K562 (cell line): ENCODE data around the gene PSMD4. TPM values are rescaled to one million over a fixed set of nuclear protein-coding genes. Genes with fewer than 3 reads are reported as not detected.
A peak's percentile ranks its signal among the peaks of the same experiment; 100 is the strongest.

Source experiments
- ATAC-seq: fragments of 200-7000 bp; cut with Tn5 transposase; 3 replicates; pipeline ENCODE4 v1.9.1; 2020; ENCODE audit warnings: moderate library complexity
- BruUV-seq: library from RNA; stranded (reverse); fragments of 400-500 nt; replicated peaks from 2 replicates; lab custom pipeline; 2021; lab: Mats Ljungman, UMichigan
- CTCF ChIA-PET: fragments of 300-600 bp; formaldehyde crosslinking; extraction: SDS; loops from one replicate; lab custom pipeline; 2021; ENCODE audit warnings: low intra/inter-chr PET ratio; lab: Yijun Ruan, JAX
- POLR2A ChIA-PET: fragments of 300-600, 350-650 bp; sonication (Branson Sonifier 250); formaldehyde crosslinking; extraction: SDS; loops from one replicate; lab custom pipeline; 2021; ENCODE audit warnings: antibody characterized with exemption, inconsistent platforms; lab: Yijun Ruan, JAX
- DNase-seq, 4 experiments: peaks; one replicate each; pipeline versions ENCODE4 v3.0.0 to v3.0.0-alpha.2; 2011 to 2018; ENCODE audit warnings: low spot score in 3 of 4, mixed read lengths in 3 of 4; ENCODE audit errors: extremely low read depth in 1 of 4
- FAIRE-seq: peaks from 2 replicates; lab custom pipeline; 2011; peaks lifted over from hg19 to GRCh38; lab: Jason Lieb, UNC
- H2AFZ ChIP-seq: 2 replicates; pipeline ENCODE4 v1.6.0; 2011; ENCODE audit warnings: low read depth, low read length, control low read depth, inconsistent platforms
- H3K27ac ChIP-seq: fragments of 200-600 bp; 3 replicates; pipeline ENCODE4 v1.8.0; 2011; ENCODE audit warnings: low read depth, mild to moderate bottlenecking, control low read depth, inconsistent platforms, low read length, moderate library complexity, mixed read lengths; ENCODE audit errors: extremely low read depth
- H3K27me3 ChIP-seq, 2 experiments: fragments of 300-600 bp in 1 of 2; 2 replicates in 1 of 2; 3 replicates in 1 of 2; pipeline versions ENCODE4 v1.6.0 to v1.8.0; 2011; ENCODE audit warnings: inconsistent platforms in 2 of 2, low read length in 2 of 2, mild to moderate bottlenecking in 1 of 2, mixed read lengths in 1 of 2, moderate library complexity in 1 of 2; ENCODE audit not compliant: control insufficient read depth in 2 of 2, insufficient read depth in 2 of 2
- H3K36me3 ChIP-seq: fragments of 300-600 bp; 3 replicates; pipeline ENCODE4 v1.8.0; 2011; ENCODE audit warnings: mild to moderate bottlenecking, low read length, inconsistent platforms; ENCODE audit not compliant: control insufficient read depth, insufficient read depth
- H3K4me1 ChIP-seq, 2 experiments: fragments of 200-600 bp in 1 of 2; replicated peaks in 1 of 2; 2 replicates in 1 of 2; 3 replicates in 1 of 2; pipeline versions ENCODE4 v1.5.1 to v1.8.0; 2011; ENCODE audit warnings: inconsistent platforms in 2 of 2, low read length in 2 of 2, mild to moderate bottlenecking in 1 of 2, mixed read lengths in 1 of 2, moderate library complexity in 1 of 2; ENCODE audit not compliant: control insufficient read depth in 2 of 2, insufficient read depth in 2 of 2
- H3K4me2 ChIP-seq: 2 replicates; pipeline ENCODE4 v1.6.1; 2011; ENCODE audit warnings: low read length, control low read depth, inconsistent platforms, mixed read lengths; ENCODE audit not compliant: insufficient read depth
- H3K4me3 ChIP-seq: fragments of 200-600 bp; sonication (generic), shearing (Covaris generic); 2 replicates; pipeline ENCODE4 v1.5.1; 2016; ENCODE audit warnings: control low read depth, inconsistent platforms
- H3K79me2 ChIP-seq: fragments of 200-600 bp; 3 replicates; pipeline ENCODE4 v1.8.0; 2011; ENCODE audit warnings: low read length, inconsistent platforms; ENCODE audit not compliant: control insufficient read depth, insufficient read depth
- H3K9ac ChIP-seq, 2 experiments: 2 replicates each; pipeline versions ENCODE4 v1.6.0 to v1.6.1; 2011; ENCODE audit warnings: low read depth in 2 of 2, low read length in 2 of 2, control low read depth in 1 of 2, inconsistent platforms in 1 of 2, mild to moderate bottlenecking in 1 of 2, mixed read lengths in 1 of 2; ENCODE audit not compliant: insufficient read depth in 1 of 2
- H3K9me1 ChIP-seq: one replicate; pipeline ENCODE4 v1.6.0; 2011; ENCODE audit warnings: inconsistent platforms, mild to moderate bottlenecking, low read length, moderate library complexity; ENCODE audit not compliant: control insufficient read depth, insufficient read depth
- H3K9me3 ChIP-seq: replicated peaks from 2 replicates; pipeline ENCODE4 v1.5.1; 2011; ENCODE audit warnings: low read depth, low read length, inconsistent platforms; ENCODE audit not compliant: control insufficient read depth, insufficient read depth
- H4K20me1 ChIP-seq: replicated peaks from 2 replicates; pipeline ENCODE4 v1.6.1; 2011; ENCODE audit warnings: low read length, inconsistent platforms, mixed read lengths; ENCODE audit not compliant: control insufficient read depth, insufficient read depth
- BACH1 ChIP-seq: fragments of 200-800 bp; sonication (Bioruptor generic); IDR thresholded peaks from 2 replicates; pipeline ENCODE4 v1.6.1; 2016; ENCODE audit warnings: missing genetic modification characterization, missing compliant biosample characterization
- BDP1 ChIP-seq: IDR thresholded peaks from 3 replicates; pipeline ENCODE4 v1.6.1; 2011; ENCODE audit not compliant: insufficient read length, insufficient read depth
- ERF ChIP-seq: fragments of 450-650 bp; formaldehyde crosslinking; IDR thresholded peaks from 2 replicates; pipeline ENCODE4 v1.4.0; 2020; ENCODE audit warnings: mild to moderate bottlenecking, mixed read lengths
- MECOM ChIP-seq: fragments of 250-450 bp; sonication (Bioruptor Pico); IDR thresholded peaks from 2 replicates; pipeline ENCODE4 v1.8.0; 2022; ENCODE audit warnings: inconsistent platforms
- NEUROD1 ChIP-seq: fragments of 150-350 bp; IDR thresholded peaks from 2 replicates; pipeline ENCODE4 v1.6.1; 2014; ENCODE audit warnings: borderline replicate concordance, low read length, low read depth; ENCODE audit not compliant: partially characterized antibody
- POLR2AphosphoS2 ChIP-seq: IDR thresholded peaks from 2 replicates; pipeline ENCODE4 v1.6.1; 2012; ENCODE audit warnings: low read length, improper control_type of control experiment
- POLR2B ChIP-seq: fragments of 450-650 bp; IDR thresholded peaks from 2 replicates; pipeline ENCODE4 v1.6.1; 2018; ENCODE audit warnings: low read depth; ENCODE audit not compliant: partially characterized antibody
- POLR2G ChIP-seq: fragments of 200-400 bp; formaldehyde crosslinking; IDR thresholded peaks from 2 replicates; pipeline ENCODE4 v1.6.1; 2017; ENCODE audit warnings: low read depth, mild to moderate bottlenecking, antibody characterized with exemption, low read length, moderate library complexity
- RBFOX2 ChIP-seq: fragments of 200-400 bp; formaldehyde crosslinking; IDR thresholded peaks from 2 replicates; pipeline ENCODE4 v1.6.1; 2017; ENCODE audit warnings: low read depth, mild to moderate bottlenecking, low read length, moderate library complexity
- SAP30 ChIP-seq: fragments of 200-600 bp; sonication (generic); IDR thresholded peaks from 2 replicates; pipeline ENCODE4 v1.6.1; 2012; ENCODE audit warnings: borderline replicate concordance, low read depth, mild to moderate bottlenecking, moderate library complexity, low read length, control low read depth, inconsistent platforms; ENCODE audit not compliant: insufficient read depth, poor library complexity, severe bottlenecking
- SMAD1 ChIP-seq: fragments of 150-350 bp; IDR thresholded peaks from 2 replicates; pipeline ENCODE4 v1.6.1; 2014; ENCODE audit warnings: low read length, low read depth; ENCODE audit not compliant: partially characterized antibody
- TAF15 ChIP-seq: fragments of 200-400 bp; formaldehyde crosslinking; IDR thresholded peaks from 2 replicates; pipeline ENCODE4 v1.6.1; 2017; ENCODE audit warnings: mild to moderate bottlenecking, low read depth, low read length, moderate library complexity
- ZKSCAN3 ChIP-seq: fragments of 250-450 bp; sonication (Bioruptor Pico); IDR thresholded peaks from 2 replicates; pipeline ENCODE4 v1.4.0; 2020
- ZNF766 ChIP-seq: fragments of 200-800 bp; sonication (Bioruptor generic); conservative IDR thresholded peaks from 2 replicates; pipeline ENCODE4 v1.6.1; 2016; ENCODE audit warnings: missing genetic modification characterization, missing compliant biosample characterization
- WGBS: fragments of 100-300 bp; shearing (Covaris generic); methylation state at CpG from one replicate; pipeline ENCODE4 v1.1.6; 2016; ENCODE audit warnings: low coverage, mixed read lengths; ENCODE audit not compliant: insufficient coverage; ENCODE audit errors: missing lambda C conversion rate; 5-methylcytosine and 5-hydroxymethylcytosine counted together
- in situ Hi-C: fragments of 300-500 bp; cut with MboI; formaldehyde crosslinking; loops from 4 replicates; pipeline ENCODE4 v1.15.0; 2018; ENCODE audit warnings: inconsistent platforms, mixed read lengths
- intact Hi-C: fragments of 100-400 bp; cut with micrococcal nuclease; formaldehyde crosslinking; loops from 2 replicates; pipeline ENCODE4 v1.14.2; 2022
- polyA plus RNA-seq, 8 experiments: library from polyadenylated mRNA; depleted of rRNA in 4 of 8; stranded (reverse) in 5 of 8; unstranded in 3 of 8; fragments of >200 nt; fragmentation: Nextera tagmentation in 2 of 8; fragmentation: Illumina TruSeq in 1 of 8; extraction: Ambion mirVana in 2 of 8; extraction: Trizol in 1 of 8; gene quantifications; 2 replicates each; pipeline versions ENCODE4 v1.2.1 to v1.2.3, GENCODE V29; 2011 to 2014; ENCODE audit warnings: inconsistent platforms in 1 of 8, missing spikeins in 1 of 8
- total RNA-seq, 7 experiments: library from RNA; depleted of rRNA in 6 of 7; stranded (reverse); fragments of >200 nt in 6 of 7; fragmentation: Illumina TruSeq in 2 of 7; extraction: Trizol in 2 of 7; gene quantifications; 2 replicates each; pipeline versions ENCODE4 v1.2.1 to v1.2.3, GENCODE V29; 2011 to 2021; ENCODE audit warnings: low replicate concordance in 1 of 7
- TF ChIP-seq, protein P1 (sequence below): fragments of 450-650 bp; IDR thresholded peaks from 2 replicates; pipeline ENCODE4 v1.6.1; 2017; ENCODE audit warnings: antibody characterized with exemption
- TF ChIP-seq, protein P2 (sequence below), 3 experiments: fragments of 200-800 bp in 1 of 3; fragments of 250-450 bp in 1 of 3; fragments of 450-650 bp in 1 of 3; sonication (Bioruptor Pico) in 1 of 3; sonication (Bioruptor generic) in 1 of 3; formaldehyde crosslinking in 1 of 3; IDR thresholded peaks; 2 replicates each; pipeline versions ENCODE4 v1.6.1 to v1.8.0; 2016 to 2022; ENCODE audit warnings: mild to moderate bottlenecking in 2 of 3, missing genetic modification characterization in 2 of 3, missing compliant biosample characterization in 1 of 3, moderate library complexity in 1 of 3

The PSMD4 gene
- total and polyA plus RNA-seq, 9 of the 15 experiments (the other 6 are each of a cell fraction or from before 2014, with no cell fraction given): 194 to 353 (median 295) TPM

DNA sequence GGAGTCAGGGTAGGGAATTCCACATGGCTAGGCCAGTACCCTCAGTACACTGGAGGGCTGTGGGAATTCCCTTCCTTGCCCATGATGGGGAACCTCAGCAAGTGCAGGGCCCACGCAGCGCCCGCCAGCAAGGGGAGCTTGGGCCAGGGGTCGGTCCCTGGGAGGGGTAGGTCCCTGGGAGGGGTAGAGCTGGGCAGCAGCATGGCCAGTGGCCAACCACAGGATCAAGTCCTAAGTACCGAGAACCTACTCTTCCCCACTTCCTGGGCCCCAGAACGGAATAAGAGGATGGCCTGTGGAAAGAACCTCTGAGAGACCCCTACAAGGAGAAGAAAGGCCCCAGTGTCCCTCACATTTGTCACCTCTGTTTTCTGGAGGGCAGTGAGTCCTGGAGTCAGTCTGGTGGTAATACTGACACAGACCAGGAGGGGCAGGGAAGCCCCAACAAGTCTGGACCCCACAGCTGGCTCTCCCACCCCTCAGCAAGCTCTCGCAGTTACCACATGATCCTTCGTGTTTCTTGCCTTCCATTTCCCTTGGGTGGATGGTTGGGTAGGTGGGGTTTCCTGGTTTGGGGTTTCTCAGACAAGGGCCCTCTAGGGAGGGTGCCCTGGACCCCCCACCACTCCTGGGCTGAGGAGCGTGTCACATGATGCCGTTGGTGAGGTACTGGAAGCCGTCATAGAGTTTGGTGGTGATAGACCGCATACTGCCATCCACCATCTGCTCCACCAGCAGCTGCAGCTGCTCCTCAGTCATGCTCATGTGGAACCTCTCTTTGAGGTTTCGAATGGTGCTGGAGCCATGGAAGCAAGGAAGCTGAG lies 37.9 kb downstream of the PSMD4 start:
- in situ Hi-C loops: no loop called here
- POLR2A ChIA-PET: interaction anchor here (0.6 to 4.2 kb wide), 15 partner anchors 8 to 1166 kb away, joined by 3 to 43 read pairs (median 3); partner anchors contain the start of genes PSMB4 and ZNF687
- BruUV-seq: TSS peak; percentile 41
- H2AFZ ChIP-seq: no peak overlapping the region
- H3K4me2 ChIP-seq: no peak overlapping the region
- H3K9ac ChIP-seq: no peak overlapping the region
- WGBS: 92% methylated on average over 13 of the region's 13 CpGs
- DNase-seq (peak in 1 of 4 experiments; percentile 27), FAIRE-seq (no peak), ATAC-seq (peak; percentile 62)
- peaks cover 9% of the 10 kb centered on the region; the same call in 1 of the 2 replicates for H4K20me1 ChIP-seq
- no peaks in the 10 kb centered on the region; the same call in 2 of the 3 replicates for H3K79me2 ChIP-seq
- peaks cover 91% of the 10 kb centered on the region; the same call in 2 of the 3 replicates for H3K36me3 ChIP-seq
- peaks cover 5% of the 10 kb centered on the region for H3K9me1 ChIP-seq
- H3K4me3 ChIP-seq: no peak overlapping the region
- H3K4me1 ChIP-seq: peaks cover 0 to 28% of the 10 kb centered on the region in 2 experiments; a peak in 2 of 5 replicates
- CTCF ChIA-PET: no interaction called here
- no peaks in the 10 kb centered on the region for H3K27me3 ChIP-seq
- H3K9me3 ChIP-seq: no peaks in the 10 kb centered on the region
- H3K27ac ChIP-seq: no peak overlapping the region; the same call in 2 of the 3 replicates
- intact Hi-C loops: no loop called here
- TF ChIP-seq ZKSCAN3 (no peak), NEUROD1 (no peak), SAP30 (no peak), BACH1 (no peak), ZNF766 (no peak), POLR2G (peak; percentile 70), SMAD1 (no peak), ERF (CRISPR knock-in tag) (no peak), MECOM (no peak), RBFOX2 (0 out of 2 replicates have a peak, but pooled peaks have one; percentile 27), POLR2B (peak; percentile 24), POLR2AphosphoS2 (peak; percentile 62; the same call in 1 of the 2 replicates), TAF15 (no peak), BDP1 (no peak)
- TF ChIP-seq, protein P1, sequence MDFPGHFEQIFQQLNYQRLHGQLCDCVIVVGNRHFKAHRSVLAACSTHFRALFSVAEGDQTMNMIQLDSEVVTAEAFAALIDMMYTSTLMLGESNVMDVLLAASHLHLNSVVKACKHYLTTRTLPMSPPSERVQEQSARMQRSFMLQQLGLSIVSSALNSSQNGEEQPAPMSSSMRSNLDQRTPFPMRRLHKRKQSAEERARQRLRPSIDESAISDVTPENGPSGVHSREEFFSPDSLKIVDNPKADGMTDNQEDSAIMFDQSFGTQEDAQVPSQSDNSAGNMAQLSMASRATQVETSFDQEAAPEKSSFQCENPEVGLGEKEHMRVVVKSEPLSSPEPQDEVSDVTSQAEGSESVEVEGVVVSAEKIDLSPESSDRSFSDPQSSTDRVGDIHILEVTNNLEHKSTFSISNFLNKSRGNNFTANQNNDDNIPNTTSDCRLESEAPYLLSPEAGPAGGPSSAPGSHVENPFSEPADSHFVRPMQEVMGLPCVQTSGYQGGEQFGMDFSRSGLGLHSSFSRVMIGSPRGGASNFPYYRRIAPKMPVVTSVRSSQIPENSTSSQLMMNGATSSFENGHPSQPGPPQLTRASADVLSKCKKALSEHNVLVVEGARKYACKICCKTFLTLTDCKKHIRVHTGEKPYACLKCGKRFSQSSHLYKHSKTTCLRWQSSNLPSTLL: no peak
- TF ChIP-seq, protein P2, sequence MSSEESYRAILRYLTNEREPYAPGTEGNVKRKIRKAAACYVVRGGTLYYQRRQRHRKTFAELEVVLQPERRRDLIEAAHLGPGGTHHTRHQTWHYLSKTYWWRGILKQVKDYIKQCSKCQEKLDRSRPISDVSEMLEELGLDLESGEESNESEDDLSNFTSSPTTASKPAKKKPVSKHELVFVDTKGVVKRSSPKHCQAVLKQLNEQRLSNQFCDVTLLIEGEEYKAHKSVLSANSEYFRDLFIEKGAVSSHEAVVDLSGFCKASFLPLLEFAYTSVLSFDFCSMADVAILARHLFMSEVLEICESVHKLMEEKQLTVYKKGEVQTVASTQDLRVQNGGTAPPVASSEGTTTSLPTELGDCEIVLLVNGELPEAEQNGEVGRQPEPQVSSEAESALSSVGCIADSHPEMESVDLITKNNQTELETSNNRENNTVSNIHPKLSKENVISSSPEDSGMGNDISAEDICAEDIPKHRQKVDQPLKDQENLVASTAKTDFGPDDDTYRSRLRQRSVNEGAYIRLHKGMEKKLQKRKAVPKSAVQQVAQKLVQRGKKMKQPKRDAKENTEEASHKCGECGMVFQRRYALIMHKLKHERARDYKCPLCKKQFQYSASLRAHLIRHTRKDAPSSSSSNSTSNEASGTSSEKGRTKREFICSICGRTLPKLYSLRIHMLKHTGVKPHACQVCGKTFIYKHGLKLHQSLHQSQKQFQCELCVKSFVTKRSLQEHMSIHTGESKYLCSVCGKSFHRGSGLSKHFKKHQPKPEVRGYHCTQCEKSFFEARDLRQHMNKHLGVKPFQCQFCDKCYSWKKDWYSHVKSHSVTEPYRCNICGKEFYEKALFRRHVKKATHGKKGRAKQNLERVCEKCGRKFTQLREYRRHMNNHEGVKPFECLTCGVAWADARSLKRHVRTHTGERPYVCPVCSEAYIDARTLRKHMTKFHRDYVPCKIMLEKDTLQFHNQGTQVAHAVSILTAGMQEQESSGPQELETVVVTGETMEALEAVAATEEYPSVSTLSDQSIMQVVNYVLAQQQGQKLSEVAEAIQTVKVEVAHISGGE (CRISPR knock-in tag; IDR thresholded peaks at IDR 0.05): no peak
